B cell (primary cell): ENCODE measurements around the gene TLX3. TPM values are rescaled to one million over a fixed set of nuclear protein-coding genes. Genes with fewer than 3 reads are reported as not detected.

Experiments used
- ATAC-seq: fragments of 200-7000 bp; cut with Tn5 transposase; one replicate; pipeline ENCODE4 v1.10.0; 2021; ENCODE audit warnings: low read depth, mild to moderate bottlenecking, moderate number of reproducible peaks, moderate library complexity
- CTCF ChIA-PET: fragments of 350-600 bp; sonication (Branson Sonifier 250); formaldehyde crosslinking; loops from one replicate; lab custom pipeline; 2021; ENCODE audit warnings: antibody characterized with exemption, inconsistent platforms; lab: Charles Lee
- POLR2A ChIA-PET: fragments of 350-600 bp; sonication (Branson Sonifier 250); formaldehyde crosslinking; loops from one replicate; lab custom pipeline; 2021; ENCODE audit warnings: antibody characterized with exemption; lab: Charles Lee
- DNase-seq: peaks from one replicate; pipeline ENCODE4 v3.0.0; 2013
- H2AFZ ChIP-seq: 2 replicates; pipeline ENCODE4 v1.6.1; 2012; ENCODE audit warnings: mild to moderate bottlenecking, low read depth, low read length; ENCODE audit not compliant: insufficient read depth, poor library complexity, severe bottlenecking
- H3K27ac ChIP-seq, 2 donors: 1 replicate in 1 of 2; 2 replicates in 1 of 2; pipeline ENCODE4 v1.5.1; 2012 to 2013; ENCODE audit warnings: low read length in 2 of 2, mild to moderate bottlenecking in 2 of 2, moderate library complexity in 1 of 2
- H3K27me3 ChIP-seq, 4 experiments: fragments of 200-600 bp in 1 of 4; sonication (generic) in 1 of 4; replicated peaks in 1 of 4; 1 replicate in 2 of 4; 2 replicates in 2 of 4; pipeline versions ENCODE4 v1.6.1 to v1.7.0; 2013 to 2016; ENCODE audit warnings: low read length in 3 of 4, mild to moderate bottlenecking in 2 of 4, mixed read lengths in 1 of 4, moderate library complexity in 1 of 4; ENCODE audit not compliant: insufficient read depth in 4 of 4, control insufficient read depth in 3 of 4; ENCODE audit errors: control extremely low read depth in 1 of 4
- H3K36me3 ChIP-seq, 2 experiments: replicated peaks in 1 of 2; 1 replicate in 1 of 2; 2 replicates in 1 of 2; pipeline versions ENCODE4 v1.6.1 to v1.7.1; 2013; ENCODE audit warnings: low read length in 1 of 2; ENCODE audit not compliant: insufficient read depth in 2 of 2, control insufficient read depth in 1 of 2; ENCODE audit errors: control extremely low read depth in 1 of 2, extremely low read depth in 1 of 2
- H3K4me1 ChIP-seq, 2 donors: fragments of 200-600 bp in 1 of 2; sonication (generic) in 1 of 2; 1 replicate in 1 of 2; 2 replicates in 1 of 2; pipeline versions ENCODE4 v1.5.1 to v1.6.1; 2013 to 2017; ENCODE audit warnings: low read length in 2 of 2; ENCODE audit not compliant: control insufficient read depth in 2 of 2, insufficient read depth in 2 of 2
- H3K4me2 ChIP-seq: replicated peaks from 2 replicates; pipeline ENCODE3; 2012; ENCODE audit warnings: mild to moderate bottlenecking, low read depth, low read length; ENCODE audit not compliant: poor library complexity, severe bottlenecking
- H3K4me3 ChIP-seq, 5 experiments: fragments of 200-600 bp in 1 of 5; sonication (generic) in 1 of 5; 1 replicate in 3 of 5; 2 replicates in 2 of 5; pipeline versions ENCODE4 v1.5.1 to v1.7.0; 2011 to 2016; ENCODE audit warnings: low read length in 4 of 5, mild to moderate bottlenecking in 4 of 5, low read depth in 2 of 5, control low read depth in 1 of 5, moderate library complexity in 1 of 5; ENCODE audit not compliant: insufficient read depth in 1 of 5; ENCODE audit errors: control extremely low read depth in 1 of 5, extremely low read depth in 1 of 5
- H3K79me2 ChIP-seq: fragments of 200-600 bp; sonication (generic); one replicate; pipeline ENCODE4 v1.6.0; 2016; ENCODE audit warnings: low read length; ENCODE audit not compliant: control insufficient read depth, insufficient read depth
- H3K9ac ChIP-seq: fragments of 200-600 bp; sonication (generic); 2 replicates; pipeline ENCODE4 v1.6.1; 2017; ENCODE audit warnings: mild to moderate bottlenecking, low read length, moderate library complexity
- H3K9me3 ChIP-seq, 3 donors: one replicate each; pipeline versions ENCODE4 v1.6.1 to v1.7.1; 2013; ENCODE audit warnings: low read length in 2 of 3; ENCODE audit not compliant: control insufficient read depth in 2 of 3, insufficient read depth in 1 of 3; ENCODE audit errors: control extremely low read depth in 1 of 3
- H4K20me1 ChIP-seq: 2 replicates; pipeline ENCODE4 v1.6.0; 2012; ENCODE audit warnings: mild to moderate bottlenecking, low read length; ENCODE audit not compliant: insufficient read depth, control insufficient read depth, poor library complexity, severe bottlenecking
- H3K27ac Mint-ChIP-seq: one replicate; pipeline ENCODE4 v1.8.0; 2021; ENCODE audit warnings: mixed read lengths
- H3K27me3 Mint-ChIP-seq: one replicate; pipeline ENCODE4 v1.8.0; 2021; ENCODE audit warnings: mixed read lengths
- H3K4me1 Mint-ChIP-seq: one replicate; pipeline ENCODE4 v1.8.0; 2021; ENCODE audit warnings: mixed read lengths
- H3K4me3 Mint-ChIP-seq: one replicate; pipeline ENCODE4 v1.8.0; 2021; ENCODE audit warnings: mixed read lengths
- H3K9me3 Mint-ChIP-seq: one replicate; pipeline ENCODE4 v1.8.0; 2022; ENCODE audit warnings: mixed read lengths; ENCODE audit not compliant: insufficient read depth
- CTCF ChIP-seq: fragments of 200-600 bp; IDR thresholded peaks from one replicate; pipeline ENCODE4 v1.8.0; 2022; ENCODE audit warnings: antibody characterized with exemption, mild to moderate bottlenecking
- EZH2 ChIP-seq: IDR thresholded peaks from 2 replicates; pipeline ENCODE4 v1.6.1; 2012; ENCODE audit warnings: borderline replicate concordance, low read depth, mild to moderate bottlenecking, moderate library complexity, low read length; ENCODE audit not compliant: insufficient read depth, poor library complexity, severe bottlenecking
- WGBS: methylation state at CpG from one replicate; pipeline ENCODE4 v1.1.5; 2013; ENCODE audit warnings: missing lambda C conversion rate; ENCODE audit not compliant: insufficient coverage; 5-methylcytosine and 5-hydroxymethylcytosine counted together
- intact Hi-C: fragments of 100-400 bp; cut with micrococcal nuclease; formaldehyde crosslinking; loops from one replicate; pipeline ENCODE4 v1.10.0; 2022
- polyA plus RNA-seq: library from polyadenylated mRNA; depleted of rRNA; stranded (reverse); fragments of >200 nt; gene quantifications from 2 replicates; pipeline ENCODE4 v1.2.3, GENCODE V29; 2012
- total RNA-seq, 2 donors: library from RNA; stranded (reverse); fragments of 120-200 nt in 1 of 2; gene quantifications; 1 replicate in 1 of 2; 2 replicates in 1 of 2; pipeline versions ENCODE4 v1.2.3 to v1.2.4, GENCODE V29; 2013 to 2022

The TLX3 gene
- total and polyA plus RNA-seq, 2 donors (not counting 1 experiment from before 2014, with no cell fraction given), result not detected

GRCh38 chr5:171323806-171324632 lies 15.0 kb downstream of the TLX3 start:
- CTCF ChIA-PET, result interaction anchor here (1.0 kb wide), 1 partner anchor 18 kb away, joined by 3 read pairs; no protein-coding TSS in a partner anchor
- Histone ChIP-seq H3K4me3 (no peak overlapping the region), H3K4me2 (no peak overlapping the region), H3K36me3 (no peaks in the 10 kb centered on the region), H3K27me3 (peaks cover 0 to 34% (median 12%) of the 10 kb centered on the region in 4 experiments), H3K27ac (no peak overlapping the region), H3K9ac (no peak overlapping the region), H3K9me3 (peaks cover 0 to 8% (median 0%) of the 10 kb centered on the region in 3 donors), H3K79me2 (no peaks in the 10 kb centered on the region), H2AFZ (no peak overlapping the region), H3K4me1 (no peaks in the 10 kb centered on the region), H4K20me1 (no peaks in the 10 kb centered on the region)
- no peaks in the 10 kb centered on the region for H3K9me3 Mint-ChIP-seq
- no peaks in the 10 kb centered on the region for H3K4me1 Mint-ChIP-seq
- DNase-seq (no peak), ATAC-seq (no peak)
- H3K27ac Mint-ChIP-seq, result no peak overlapping the region
- H3K4me3 Mint-ChIP-seq, result no peak overlapping the region
- H3K27me3 Mint-ChIP-seq, result peaks cover 74% of the 10 kb centered on the region
- intact Hi-C loops, result no loop called here
- no peak for TF ChIP-seq EZH2
- no peak for TF ChIP-seq CTCF
- WGBS, result 53% methylated on average over 11 of the region's 20 CpGs
- POLR2A ChIA-PET, result no interaction called here

- no peak overlapping the region for H3K4me3 ChIP-seq
- H3K4me1 Mint-ChIP-seq, result no peaks in the 10 kb centered on the region
- peaks cover 0 to 11% (median 0%) of the 10 kb centered on the region in 4 experiments for H3K27me3 ChIP-seq
- H3K27ac Mint-ChIP-seq, result no peak overlapping the region
- peaks cover 0 to 3% (median 0%) of the 10 kb centered on the region in 3 donors for H3K9me3 ChIP-seq
- H3K9ac ChIP-seq, result no peak overlapping the region
- no peak overlapping the region for H3K27ac ChIP-seq
- WGBS, result 88% methylated on average over 5 of the region's 8 CpGs
- ATAC-seq, result no peak
- intact Hi-C loops, result no loop called here
- H3K4me1 ChIP-seq, result no peaks in the 10 kb centered on the region
- DNase-seq, result no peak
- H4K20me1 ChIP-seq, result no peaks in the 10 kb centered on the region
- H3K4me2 ChIP-seq, result no peak overlapping the region
- CTCF ChIA-PET, result no interaction called here
- H3K79me2 ChIP-seq, result no peaks in the 10 kb centered on the region
- no peak for TF ChIP-seq EZH2
- no peak for TF ChIP-seq CTCF
- no peak overlapping the region for H2AFZ ChIP-seq
- H3K27me3 Mint-ChIP-seq, result peaks cover 42% of the 10 kb centered on the region
- H3K9me3 Mint-ChIP-seq, result no peaks in the 10 kb centered on the region
- POLR2A ChIA-PET, result no interaction called here
- no peaks in the 10 kb centered on the region for H3K36me3 ChIP-seq
- no peak overlapping the region for H3K4me3 Mint-ChIP-seq
These were observed 21.0 kb downstream of the TLX3 start for GRCh38 chr5:171330021-171330420.
